Measurements from ENCODE around the gene AGPS. TPM values are rescaled to one million over a fixed set of nuclear protein-coding genes. Genes with fewer than 3 reads are reported as not detected.

AGPS gene
- total and polyA plus RNA-seq, 2 of the 13 experiments (the other 11 are each of a cell fraction or from before 2014, with no cell fraction given): 39.4 to 99.0 TPM

GRCh38 chr2:177392373-177393202 lies at the start of gene AGPS (continued):
- TF ChIP-seq PRDM15 (CRISPR knock-in tag; IDR thresholded peaks at IDR 0.05) (peak; percentile 79), DNMT3B (CRISPR knock-in tag; conservative IDR thresholded peaks at IDR 0.05) (0 out of 2 replicates have a peak, but pooled peaks have one; percentile 12), ZNF607 (CRISPR knock-in tag; IDR thresholded peaks at IDR 0.05; ENCODE audit: borderline replicate concordance) (peak; percentile 99), XBP1 (CRISPR knock-in tag; IDR thresholded peaks at IDR 0.05) (peak; percentile 82; the same call in 1 of the 2 replicates), NCOR1 (IDR thresholded peaks at IDR 0.05; ENCODE audit: borderline replicate concordance, low read length) (peak; percentile 80; the same call in 1 of the 2 replicates), ZBTB7A (CRISPR knock-in tag; IDR thresholded peaks at IDR 0.05) (peak; percentile 94), ZNF652 (CRISPR knock-in tag; IDR thresholded peaks at IDR 0.05; ENCODE audit: borderline replicate concordance, low read depth) (no peak), ZNF274 (CRISPR knock-in tag; IDR thresholded peaks at IDR 0.05) (peak; percentile 98), MXD3 (CRISPR knock-in tag; IDR thresholded peaks at IDR 0.05) (peak; percentile 98), KDM5B (CRISPR knock-in tag; IDR thresholded peaks at IDR 0.05; ENCODE audit: borderline replicate concordance) (peak; percentile 100), MNT (IDR thresholded peaks at IDR 0.05) (peak; percentile 33), SPEN (CRISPR knock-in tag; IDR thresholded peaks at IDR 0.05; ENCODE audit: low read depth) (peak; percentile 92), FOXA1 (IDR thresholded peaks at IDR 0.05) (no peak), FOXA1 (CRISPR knock-in tag; IDR thresholded peaks at IDR 0.05) (peak; percentile 37), KLF12 (CRISPR knock-in tag; IDR thresholded peaks at IDR 0.05; ENCODE audit: borderline replicate concordance) (peak; percentile 98), SALL1 (CRISPR knock-in tag; IDR thresholded peaks at IDR 0.05) (peak; percentile 97), ZSCAN9 (CRISPR knock-in tag; IDR thresholded peaks at IDR 0.05; ENCODE audit: borderline replicate concordance) (peak; percentile 88), POLR2A (IDR thresholded peaks at IDR 0.05; ENCODE audit: insufficient read depth in 1 of 2, low read depth in 2 of 2, low read length in 2 of 2) (peak; percentile 79 to 94), TGIF2 (CRISPR knock-in tag; IDR thresholded peaks at IDR 0.05) (peak; percentile 80), BHLHE40 (IDR thresholded peaks at IDR 0.05; ENCODE audit: low read length) (peak; percentile 37; the same call in 1 of the 2 replicates), BORCS8-MEF2B (CRISPR knock-in tag; IDR thresholded peaks at IDR 0.05) (peak; percentile 98), SIN3B (IDR thresholded peaks at IDR 0.05; ENCODE audit: low read length) (0 out of 2 replicates have a peak, but pooled peaks have one; percentile 27)
- TF ChIP-seq, protein P1, sequence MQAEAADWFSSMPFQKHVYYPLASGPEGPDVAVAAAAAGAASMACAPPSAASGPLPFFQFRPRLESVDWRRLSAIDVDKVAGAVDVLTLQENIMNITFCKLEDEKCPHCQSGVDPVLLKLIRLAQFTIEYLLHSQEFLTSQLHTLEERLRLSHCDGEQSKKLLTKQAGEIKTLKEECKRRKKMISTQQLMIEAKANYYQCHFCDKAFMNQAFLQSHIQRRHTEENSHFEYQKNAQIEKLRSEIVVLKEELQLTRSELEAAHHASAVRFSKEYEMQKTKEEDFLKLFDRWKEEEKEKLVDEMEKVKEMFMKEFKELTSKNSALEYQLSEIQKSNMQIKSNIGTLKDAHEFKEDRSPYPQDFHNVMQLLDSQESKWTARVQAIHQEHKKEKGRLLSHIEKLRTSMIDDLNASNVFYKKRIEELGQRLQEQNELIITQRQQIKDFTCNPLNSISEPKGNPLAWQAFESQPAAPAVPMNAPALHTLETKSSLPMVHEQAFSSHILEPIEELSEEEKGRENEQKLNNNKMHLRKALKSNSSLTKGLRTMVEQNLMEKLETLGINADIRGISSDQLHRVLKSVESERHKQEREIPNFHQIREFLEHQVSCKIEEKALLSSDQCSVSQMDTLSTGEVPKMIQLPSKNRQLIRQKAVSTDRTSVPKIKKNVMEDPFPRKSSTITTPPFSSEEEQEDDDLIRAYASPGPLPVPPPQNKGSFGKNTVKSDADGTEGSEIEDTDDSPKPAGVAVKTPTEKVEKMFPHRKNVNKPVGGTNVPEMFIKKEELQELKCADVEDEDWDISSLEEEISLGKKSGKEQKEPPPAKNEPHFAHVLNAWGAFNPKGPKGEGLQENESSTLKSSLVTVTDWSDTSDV (CRISPR knock-in tag; IDR thresholded peaks at IDR 0.05): peak; percentile 97; the same call in 1 of the 2 replicates
